ENCODE measurements around the gene INPP1.
"Not testable (repeated sequence)": the region's sequence is repeated elsewhere in the genome, so short reads cannot be mapped to it uniquely, and the experiment has no call there.

The INPP1 gene

GRCh38 chr2:190334479-190335224, 8.7 kb upstream of the INPP1 start:
- DNase-seq: no peak

GRCh38 chr2:190335225-190335559, 8.2 kb upstream of the INPP1 start:
- no peak for DNase-seq

- DNase-seq: not testable (repeated sequence)
These were observed 7.8 kb upstream of the INPP1 start for GRCh38 chr2:190335584-190335983.

- no peak for DNase-seq
These were observed 7.0 kb upstream of the INPP1 start for GRCh38 chr2:190336420-190336819.

- DNase-seq: no peak
These were observed 4.9 kb upstream of the INPP1 start for GRCh38 chr2:190338453-190338852.

GRCh38 chr2:190339394-190339793, 4.0 kb upstream of the INPP1 start:
- no peak for DNase-seq

GRCh38 chr2:190340369-190340768, 3.0 kb upstream of the INPP1 start:
- DNase-seq: no peak

- no peak for DNase-seq
These were observed 778 bp upstream of the INPP1 start for GRCh38 chr2:190342611-190343010.

GRCh38 chr2:190343089-190343535, 277 bp upstream of the INPP1 start:
- DNase-seq: no peak

GRCh38 chr2:190344276-190344827, 963 bp downstream of the INPP1 start:
- no peak for DNase-seq

GRCh38 chr2:190350371-190350770, 7.0 kb downstream of the INPP1 start:
- no peak for DNase-seq

- no peak for DNase-seq
These were observed 8.6 kb downstream of the INPP1 start for GRCh38 chr2:190351955-190352354.

- DNase-seq: no peak
These were observed 9.5 kb downstream of the INPP1 start for GRCh38 chr2:190352668-190353536.

- no peak for DNase-seq
These were observed 10.1 kb downstream of the INPP1 start for GRCh38 chr2:190353537-190353899.

GRCh38 chr2:190354003-190354690, 10.8 kb downstream of the INPP1 start:
- DNase-seq: no peak

- DNase-seq: no peak
These were observed 12.7 kb downstream of the INPP1 start for GRCh38 chr2:190355968-190356644.

- DNase-seq: no peak
These were observed 14.2 kb downstream of the INPP1 start for GRCh38 chr2:190357600-190357999.

- DNase-seq: not testable (repeated sequence)
These were observed 15.5 kb downstream of the INPP1 start for GRCh38 chr2:190358655-190359448.

GRCh38 chr2:190360561-190360960, 17.2 kb downstream of the INPP1 start:
- DNase-seq: no peak

GRCh38 chr2:190360965-190361364, 17.6 kb downstream of the INPP1 start:
- DNase-seq: no peak

GRCh38 chr2:190361572-190361971, 18.2 kb downstream of the INPP1 start:
- DNase-seq: no peak

GRCh38 chr2:190362894-190363293, 19.5 kb downstream of the INPP1 start:
- DNase-seq: no peak

Measured in central memory CD4-positive, alpha-beta T cell (primary cell).